Lower lobe of right lung (tissue), 2 donors: ENCODE measurements around the gene CLIP1. TPM values are rescaled to one million over a fixed set of nuclear protein-coding genes. Genes with fewer than 3 reads are reported as not detected.

Source experiments
- ATAC-seq, 2 donors: fragments of 200-7000 bp; cut with Tn5 transposase; one replicate each; pipeline ENCODE4 v1.9.1; 2020 to 2022; ENCODE audit warnings: mild to moderate bottlenecking in 2 of 2, moderate library complexity in 2 of 2
- DNase-seq: peaks from one replicate; pipeline ENCODE4 v3.0.0-alpha.2; 2020
- H3K27ac ChIP-seq: fragments of 200-600 bp; one replicate; pipeline ENCODE4 v1.8.0; 2022
- H3K27me3 ChIP-seq: fragments of 200-600 bp; one replicate; pipeline ENCODE4 v1.8.0; 2022; ENCODE audit warnings: low read depth
- H3K36me3 ChIP-seq: fragments of 200-600 bp; one replicate; pipeline ENCODE4 v1.8.0; 2022; ENCODE audit warnings: mild to moderate bottlenecking
- H3K4me1 ChIP-seq: fragments of 200-600 bp; one replicate; pipeline ENCODE4 v1.8.0; 2022
- H3K4me3 ChIP-seq: fragments of 200-600 bp; one replicate; pipeline ENCODE4 v1.8.0; 2022; ENCODE audit warnings: mild to moderate bottlenecking
- H3K9me3 ChIP-seq: fragments of 200-600 bp; one replicate; pipeline ENCODE4 v1.8.0; 2022
- CTCF ChIP-seq: fragments of 200-600 bp; IDR thresholded peaks from one replicate; pipeline ENCODE4 v1.8.0; 2022; ENCODE audit warnings: antibody characterized with exemption, mild to moderate bottlenecking
- intact Hi-C: fragments of 100-400 bp; cut with DNase I; formaldehyde crosslinking; loops from one replicate; pipeline ENCODE4 v1.11.0; 2022
- total RNA-seq: library from RNA; stranded (reverse); fragmentation: NEBNext Ultra II Directional; extraction: Animal tissue kit (Norgen Biotek cat#: 25700); gene quantifications from one replicate; pipeline ENCODE4 v1.2.1, GENCODE V29; 2021
- donor health status: DM: no; HTN: yes; CAD: no; lungs with severe emphysema.

CLIP1 gene
- total RNA-seq, 1 donor from 2014 or later: 78.2 TPM

GRCh38 chr12:122393817-122394216 lies 28.7 kb downstream of the CLIP1 start:
- Histone ChIP-seq H3K4me3 (no peak overlapping the region), H3K9me3 (no peaks in the 10 kb centered on the region), H3K27ac (no peak overlapping the region), H3K36me3 (no peaks in the 10 kb centered on the region), H3K27me3 (no peaks in the 10 kb centered on the region), H3K4me1 (peaks cover under 1% of the 10 kb centered on the region)
- TF ChIP-seq CTCF: no peak
- no peak for ATAC-seq
- intact Hi-C loops: no loop called here
- no peak for DNase-seq

- ATAC-seq (no peak), DNase-seq (no peak)
- intact Hi-C loops: no loop called here
- Histone ChIP-seq H3K4me3 (no peak overlapping the region), H3K4me1 (no peaks in the 10 kb centered on the region), H3K27ac (no peak overlapping the region), H3K27me3 (no peaks in the 10 kb centered on the region), H3K9me3 (no peaks in the 10 kb centered on the region), H3K36me3 (no peaks in the 10 kb centered on the region)
- no peak for TF ChIP-seq CTCF
Measured at GRCh38 chr12:122392411-122392810, 30.1 kb downstream of the CLIP1 start.

GRCh38 chr12:122389677-122390076 lies 32.8 kb downstream of the CLIP1 start:
- Histone ChIP-seq H3K4me1 (no peaks in the 10 kb centered on the region), H3K27ac (no peak overlapping the region), H3K36me3 (no peaks in the 10 kb centered on the region), H3K27me3 (no peaks in the 10 kb centered on the region), H3K9me3 (no peaks in the 10 kb centered on the region), H3K4me3 (no peak overlapping the region)
- no peak for ATAC-seq
- intact Hi-C loops: no loop called here
- DNase-seq: no peak
- TF ChIP-seq CTCF: no peak

GRCh38 chr12:122387887-122388286 lies 34.6 kb downstream of the CLIP1 start:
- ATAC-seq (no peak), DNase-seq (no peak)
- H3K27me3 ChIP-seq: no peaks in the 10 kb centered on the region
- H3K27ac ChIP-seq: no peak overlapping the region
- intact Hi-C loops: no loop called here
- H3K9me3 ChIP-seq: no peaks in the 10 kb centered on the region
- H3K4me3 ChIP-seq: no peak overlapping the region
- no peaks in the 10 kb centered on the region for H3K36me3 ChIP-seq
- H3K4me1 ChIP-seq: no peaks in the 10 kb centered on the region
- no peak for TF ChIP-seq CTCF

GRCh38 chr12:122385171-122386016 lies 37.1 kb downstream of the CLIP1 start:
- intact Hi-C loops: no loop called here
- Histone ChIP-seq H3K4me1 (no peaks in the 10 kb centered on the region), H3K9me3 (no peaks in the 10 kb centered on the region), H3K4me3 (no peak overlapping the region), H3K36me3 (peaks cover 15% of the 10 kb centered on the region), H3K27me3 (no peaks in the 10 kb centered on the region), H3K27ac (no peak overlapping the region)
- DNase-seq (no peak), ATAC-seq (no peak)
- TF ChIP-seq CTCF: no peak
